Vagina (tissue), 2 donors: ENCODE results near the gene IFT80. TPM values are rescaled to one million over a fixed set of nuclear protein-coding genes. Genes with fewer than 3 reads are reported as not detected.
"Not testable (repeated sequence)": the region's sequence is repeated elsewhere in the genome, so short reads cannot be mapped to it uniquely, and the experiment has no call there.

Source experiments
- DNase-seq, 2 donors: peaks; one replicate each; pipeline ENCODE4 v3.0.0-alpha.2; 2017; ENCODE audit errors: extremely low spot score in 2 of 2
- H3K27ac ChIP-seq: fragments of 200-600 bp; sonication (generic); one replicate; pipeline ENCODE4 v1.5.1; 2019
- H3K27me3 ChIP-seq: fragments of 200-600 bp; sonication (generic); one replicate; pipeline ENCODE4 v1.5.1; 2019
- H3K36me3 ChIP-seq, 2 donors: fragments of 200-600 bp; sonication (generic); one replicate each; pipeline ENCODE4 v1.5.1; 2017 to 2019
- H3K4me1 ChIP-seq: fragments of 200-600 bp; sonication (generic); one replicate; pipeline ENCODE4 v1.5.1; 2019
- H3K4me3 ChIP-seq, 2 donors: fragments of 200-600 bp; sonication (generic); 1 replicate in 1 of 2; 2 replicates in 1 of 2; pipeline ENCODE4 v1.5.1; 2016 to 2019
- H3K9me3 ChIP-seq: fragments of 200-600 bp; sonication (generic); one replicate; pipeline ENCODE4 v1.5.1; 2019
- POLR2A ChIP-seq, 2 donors: fragments of 450-650 bp; IDR thresholded peaks; one replicate each; pipeline ENCODE4 v1.6.1; 2017; ENCODE audit warnings: antibody characterized with exemption in 2 of 2, mild to moderate bottlenecking in 2 of 2, moderate library complexity in 2 of 2
- POLR2AphosphoS5 ChIP-seq, 2 donors: sonication (generic); formaldehyde crosslinking; IDR thresholded peaks; one replicate each; pipeline ENCODE4 v1.9.0; 2017; ENCODE audit warnings: antibody characterized with exemption in 2 of 2, mild to moderate bottlenecking in 2 of 2, low read depth in 1 of 2; ENCODE audit not compliant: insufficient read depth in 1 of 2
- intact Hi-C: fragments of 100-400 bp; cut with DNase I; formaldehyde crosslinking; loops from one replicate; pipeline ENCODE4 v1.15.1; 2023
- total RNA-seq: library from RNA; depleted of rRNA; stranded (reverse); fragments of >200 nt; gene quantifications from one replicate; pipeline ENCODE4 v1.2.3, GENCODE V29; 2016
- TF ChIP-seq, protein P1 (sequence below), 3 experiments: fragments of 450-650 bp in 2 of 3; fragments of 200-600 bp in 1 of 3; sonication (generic) in 1 of 3; IDR thresholded peaks; one replicate each; pipeline ENCODE4 v1.5.1; 2017 to 2019; ENCODE audit warnings: antibody characterized with exemption in 3 of 3, mild to moderate bottlenecking in 2 of 3, moderate library complexity in 2 of 3

IFT80 gene
- total RNA-seq, 1 donor from 2014 or later: 8.3 TPM

DNA sequence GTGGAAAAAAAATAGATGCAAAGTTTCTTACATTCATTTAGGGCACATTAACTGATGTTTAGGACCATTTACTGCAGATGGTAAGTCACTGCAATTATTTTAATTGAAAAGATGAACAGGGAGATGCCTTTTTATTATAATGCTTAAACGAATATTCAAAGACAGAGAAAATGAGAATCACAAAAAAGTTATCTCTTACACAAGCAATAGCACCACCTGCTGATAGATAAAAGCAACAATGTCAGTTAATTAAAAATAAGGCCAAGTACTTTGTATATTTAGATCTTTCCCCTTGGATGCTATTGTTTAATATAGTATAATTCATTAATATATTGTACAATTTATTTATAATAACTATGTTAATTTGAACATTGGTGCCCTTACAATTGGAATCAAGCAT is 55.9 kb downstream of the IFT80 start:
- no peaks in the 10 kb centered on the region for H3K9me3 ChIP-seq
- H3K4me1 ChIP-seq: no peaks in the 10 kb centered on the region
- DNase-seq: no peak
- no peak overlapping the region for H3K4me3 ChIP-seq
- H3K27ac ChIP-seq: no peak overlapping the region
- H3K36me3 ChIP-seq: no peaks in the 10 kb centered on the region
- intact Hi-C loops: loop anchor here (10.0 kb wide), 1 partner anchor 178 kb away; no protein-coding TSS in a partner anchor
- TF ChIP-seq, protein P1, sequence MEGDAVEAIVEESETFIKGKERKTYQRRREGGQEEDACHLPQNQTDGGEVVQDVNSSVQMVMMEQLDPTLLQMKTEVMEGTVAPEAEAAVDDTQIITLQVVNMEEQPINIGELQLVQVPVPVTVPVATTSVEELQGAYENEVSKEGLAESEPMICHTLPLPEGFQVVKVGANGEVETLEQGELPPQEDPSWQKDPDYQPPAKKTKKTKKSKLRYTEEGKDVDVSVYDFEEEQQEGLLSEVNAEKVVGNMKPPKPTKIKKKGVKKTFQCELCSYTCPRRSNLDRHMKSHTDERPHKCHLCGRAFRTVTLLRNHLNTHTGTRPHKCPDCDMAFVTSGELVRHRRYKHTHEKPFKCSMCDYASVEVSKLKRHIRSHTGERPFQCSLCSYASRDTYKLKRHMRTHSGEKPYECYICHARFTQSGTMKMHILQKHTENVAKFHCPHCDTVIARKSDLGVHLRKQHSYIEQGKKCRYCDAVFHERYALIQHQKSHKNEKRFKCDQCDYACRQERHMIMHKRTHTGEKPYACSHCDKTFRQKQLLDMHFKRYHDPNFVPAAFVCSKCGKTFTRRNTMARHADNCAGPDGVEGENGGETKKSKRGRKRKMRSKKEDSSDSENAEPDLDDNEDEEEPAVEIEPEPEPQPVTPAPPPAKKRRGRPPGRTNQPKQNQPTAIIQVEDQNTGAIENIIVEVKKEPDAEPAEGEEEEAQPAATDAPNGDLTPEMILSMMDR (IDR thresholded peaks at IDR 0.05): peak in 1 of 3 experiments; percentile 26
- no peak for TF ChIP-seq POLR2A (IDR thresholded peaks at IDR 0.05)
- no peaks in the 10 kb centered on the region for H3K27me3 ChIP-seq

DNA sequence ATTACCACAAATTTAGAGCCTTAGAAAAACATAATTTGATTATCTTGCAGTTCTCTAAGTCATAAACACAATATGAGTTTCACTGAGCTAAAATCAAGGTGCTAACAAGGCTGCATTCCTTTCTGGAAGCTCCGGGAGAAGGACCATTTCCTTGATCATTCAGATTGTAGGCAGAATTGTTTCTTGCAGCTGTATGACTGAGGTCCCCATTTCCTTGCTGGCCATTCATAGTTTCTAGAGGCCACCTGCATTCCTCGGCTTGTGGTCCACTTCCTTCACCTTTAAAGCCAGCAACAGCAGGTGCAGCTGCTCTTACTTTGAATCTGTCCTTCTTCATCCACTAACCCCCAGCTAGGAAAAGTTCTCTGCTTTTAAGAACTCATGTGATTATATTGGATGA is 58.7 kb downstream of the IFT80 start:
- intact Hi-C loops: loop anchor here (10.0 kb wide), 1 partner anchor 176 kb away; no protein-coding TSS in a partner anchor
- no peaks in the 10 kb centered on the region for H3K36me3 ChIP-seq
- TF ChIP-seq, protein P1 (IDR thresholded peaks at IDR 0.05): no peak
- DNase-seq: no peak
- H3K4me3 ChIP-seq: no peak overlapping the region
- no peaks in the 10 kb centered on the region for H3K9me3 ChIP-seq
- no peak overlapping the region for H3K27ac ChIP-seq
- H3K4me1 ChIP-seq: no peaks in the 10 kb centered on the region
- H3K27me3 ChIP-seq: no peaks in the 10 kb centered on the region

DNA sequence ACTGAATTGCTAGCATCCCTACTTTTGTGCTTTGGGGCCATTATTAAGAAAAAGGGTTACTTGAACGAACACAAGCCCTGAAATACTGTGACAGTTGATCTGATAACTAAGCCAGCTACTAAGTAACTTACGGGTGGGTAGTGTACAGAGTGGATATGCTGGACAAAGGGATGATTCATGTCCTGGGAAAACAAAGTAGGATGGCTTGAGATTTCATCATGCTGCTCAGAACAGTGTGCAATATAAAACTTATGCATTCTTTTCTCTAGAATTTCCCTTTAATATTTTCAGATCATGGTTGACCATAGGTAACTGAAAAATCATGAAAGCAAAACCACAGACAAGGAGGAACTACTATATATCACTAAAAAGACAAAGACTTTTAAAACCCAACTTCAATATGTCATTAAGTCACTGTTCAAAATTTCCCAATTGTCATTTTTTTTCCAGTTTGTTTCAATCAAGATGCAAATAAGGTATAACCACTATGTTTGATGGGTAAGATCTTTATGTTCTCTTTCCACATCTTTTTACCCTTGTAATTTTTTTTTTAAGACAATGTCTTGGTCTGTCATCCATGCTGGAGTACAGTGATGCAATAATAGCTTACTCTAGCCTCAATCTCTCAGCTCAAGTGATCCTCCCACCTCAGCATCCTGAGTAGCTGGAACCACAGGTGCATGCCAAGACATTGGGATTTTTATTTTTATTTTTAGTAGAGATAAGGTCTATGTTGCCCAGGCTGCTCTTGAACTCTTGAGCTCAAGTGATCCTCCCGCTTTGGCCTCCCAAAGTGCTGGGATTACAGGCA is 67.7 kb downstream of the IFT80 start:
- H3K27me3 ChIP-seq: no peaks in the 10 kb centered on the region
- H3K27ac ChIP-seq: no peak overlapping the region
- intact Hi-C loops: no loop called here
- H3K9me3 ChIP-seq: no peaks in the 10 kb centered on the region
- no peak for DNase-seq
- no peak overlapping the region for H3K4me3 ChIP-seq
- no peaks in the 10 kb centered on the region for H3K36me3 ChIP-seq
- TF ChIP-seq POLR2AphosphoS5 (IDR thresholded peaks at IDR 0.05; ENCODE audit: insufficient read depth in 1 of 2, low read depth in 1 of 2) (no peak), POLR2A (IDR thresholded peaks at IDR 0.05) (no peak)
- TF ChIP-seq, protein P1 (IDR thresholded peaks at IDR 0.05): no peak
- H3K4me1 ChIP-seq: no peaks in the 10 kb centered on the region

DNA sequence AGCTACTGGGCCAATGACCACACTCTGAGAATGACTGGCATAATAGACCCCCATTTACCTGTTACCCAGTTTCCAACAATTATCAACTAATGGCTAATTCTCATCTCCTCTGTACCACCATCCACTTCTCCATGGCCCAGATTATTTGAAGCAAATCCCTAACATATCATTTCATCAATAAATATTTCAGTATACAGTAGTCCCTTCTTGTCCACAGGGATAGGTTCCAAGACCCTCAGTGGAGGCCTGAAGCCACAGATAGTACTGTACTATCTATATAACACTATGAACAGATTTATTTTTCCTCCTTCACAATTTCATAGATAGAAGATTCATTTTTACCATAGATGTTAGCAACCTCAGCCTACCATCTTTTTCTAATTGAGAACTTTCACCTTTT is 68.3 kb downstream of the IFT80 start:
- no peaks in the 10 kb centered on the region for H3K9me3 ChIP-seq
- no peak for DNase-seq
- H3K36me3 ChIP-seq: no peaks in the 10 kb centered on the region
- intact Hi-C loops: no loop called here
- no peaks in the 10 kb centered on the region for H3K27me3 ChIP-seq
- H3K4me1 ChIP-seq: no peaks in the 10 kb centered on the region
- H3K4me3 ChIP-seq: no peak overlapping the region
- TF ChIP-seq POLR2AphosphoS5 (IDR thresholded peaks at IDR 0.05; ENCODE audit: insufficient read depth in 1 of 2, low read depth in 1 of 2): no peak
- no peak for TF ChIP-seq POLR2A (IDR thresholded peaks at IDR 0.05)
- no peak overlapping the region for H3K27ac ChIP-seq

DNA sequence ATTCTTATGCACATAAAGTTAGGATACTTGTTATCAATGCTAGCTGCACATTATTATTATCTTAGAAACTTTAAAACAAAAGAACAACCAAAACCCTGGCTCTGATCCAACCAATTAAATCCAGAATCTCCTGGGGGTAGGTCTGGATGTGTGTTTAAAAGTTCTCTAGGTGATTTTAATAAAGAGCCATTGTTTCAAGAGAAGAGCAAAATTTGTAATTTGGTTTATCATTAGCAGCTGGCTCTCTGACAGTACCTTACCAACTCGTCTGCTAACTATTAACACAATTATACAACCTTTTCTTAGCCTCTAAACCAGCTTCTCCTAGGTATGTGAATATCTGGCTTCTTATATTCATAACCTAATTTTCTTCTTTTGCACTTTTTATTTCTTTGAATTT is 68.9 kb downstream of the IFT80 start:
- no peaks in the 10 kb centered on the region for H3K27me3 ChIP-seq
- H3K4me3 ChIP-seq: no peak overlapping the region
- intact Hi-C loops: no loop called here
- TF ChIP-seq, protein P1 (IDR thresholded peaks at IDR 0.05): no peak
- TF ChIP-seq POLR2AphosphoS5 (IDR thresholded peaks at IDR 0.05; ENCODE audit: insufficient read depth in 1 of 2, low read depth in 1 of 2): no peak
- no peaks in the 10 kb centered on the region for H3K4me1 ChIP-seq
- H3K36me3 ChIP-seq: no peaks in the 10 kb centered on the region
- H3K27ac ChIP-seq: no peak overlapping the region
- no peak for DNase-seq
- H3K9me3 ChIP-seq: no peaks in the 10 kb centered on the region

DNA sequence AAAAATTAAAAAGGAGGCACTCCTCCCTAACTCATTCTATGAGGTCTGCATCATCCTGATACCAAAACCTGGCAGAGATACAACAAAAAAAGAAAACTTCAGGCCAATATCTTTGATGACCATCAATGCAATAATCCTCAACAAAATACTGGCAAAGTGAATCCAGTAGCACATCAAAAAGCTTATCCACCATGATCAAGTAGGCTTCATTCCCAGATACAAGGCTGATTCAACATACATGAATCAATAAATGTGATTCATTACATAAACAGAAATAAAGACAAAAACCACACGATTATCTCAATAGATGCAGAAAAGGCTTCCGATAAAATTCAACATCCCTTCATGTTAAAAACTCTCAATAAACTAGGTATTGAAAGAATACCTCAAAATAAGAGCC is 72.7 kb downstream of the IFT80 start:
- H3K36me3 ChIP-seq, H3K4me3 ChIP-seq, H3K9me3 ChIP-seq, H3K27me3 ChIP-seq, H3K4me1 ChIP-seq, DNase-seq, H3K27ac ChIP-seq, intact Hi-C loops: not testable (repeated sequence)

DNA sequence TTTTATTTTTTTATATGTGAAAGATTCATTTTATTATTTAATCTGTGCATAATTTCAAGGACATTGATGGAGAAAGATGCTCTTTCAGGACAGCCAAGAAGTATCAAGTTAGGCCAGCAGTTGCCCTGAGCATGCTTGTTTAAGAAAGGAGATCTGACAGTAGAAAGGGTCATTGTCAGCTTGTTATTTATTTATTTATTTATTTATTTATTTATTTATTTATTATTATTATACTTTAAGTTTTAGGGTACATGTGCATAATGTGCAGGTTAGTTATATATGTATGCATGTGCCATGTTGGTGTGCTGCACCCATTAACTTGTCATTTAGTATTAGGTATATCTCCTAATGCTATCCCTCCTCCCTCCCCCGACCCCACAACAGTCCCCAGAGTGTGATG is 77.2 kb downstream of the IFT80 start:
- H3K27ac ChIP-seq, H3K27me3 ChIP-seq, intact Hi-C loops, H3K9me3 ChIP-seq, H3K4me3 ChIP-seq, DNase-seq, H3K36me3 ChIP-seq, H3K4me1 ChIP-seq: not testable (repeated sequence)
